Transverse colon (tissue), 4 donors: Measurements from ENCODE around the gene MICU2. TPM values are rescaled to one million over a fixed set of nuclear protein-coding genes. Genes with fewer than 3 reads are reported as not detected.
A peak's percentile ranks its signal among the peaks of the same experiment; 100 is the strongest.

ENCODE experiments used
- DNase-seq: peaks from one replicate; pipeline ENCODE4 v3.0.0-alpha.2; 2019
- H3K27ac ChIP-seq, 4 donors: fragments of 200-600 bp; sonication (generic); 2 replicates each; pipeline ENCODE4 v1.5.1; 2016 to 2018; ENCODE audit warnings: inconsistent platforms in 4 of 4
- H3K27me3 ChIP-seq: fragments of 200-600 bp; sonication (generic); 2 replicates; pipeline ENCODE4 v1.5.1; 2017; ENCODE audit warnings: inconsistent platforms
- H3K36me3 ChIP-seq, 4 donors: fragments of 200-600 bp; sonication (generic); 2 replicates each; pipeline ENCODE4 v1.5.1; 2017 to 2019; ENCODE audit warnings: inconsistent platforms in 4 of 4
- H3K4me1 ChIP-seq, 4 donors: fragments of 200-600 bp; sonication (generic); 2 replicates each; pipeline ENCODE4 v1.5.1; 2017 to 2020; ENCODE audit warnings: inconsistent platforms in 4 of 4
- H3K4me3 ChIP-seq, 4 donors: fragments of 200-600 bp; sonication (generic); 1 replicate in 1 of 4; 2 replicates in 3 of 4; pipeline versions ENCODE4 v1.5.1 to v1.6.1; 2017 to 2019; ENCODE audit warnings: inconsistent platforms in 4 of 4
- H3K9me3 ChIP-seq, 2 donors: fragments of 200-600 bp; sonication (generic); 2 replicates each; pipeline ENCODE4 v1.5.1; 2017 to 2019; ENCODE audit warnings: inconsistent platforms in 2 of 2
- CTCF ChIP-seq, 5 experiments: fragments of 200-600 bp in 3 of 5; fragments of 450-650 bp in 2 of 5; sonication (generic) in 3 of 5; IDR thresholded peaks; 1 replicate in 2 of 5; 2 replicates in 3 of 5; pipeline ENCODE4 v1.5.1; 2016 to 2017; ENCODE audit warnings: antibody characterized with exemption in 5 of 5, inconsistent platforms in 3 of 5, mild to moderate bottlenecking in 2 of 5, moderate library complexity in 1 of 5
- EP300 ChIP-seq: sonication (generic); formaldehyde crosslinking; IDR thresholded peaks from one replicate; pipeline ENCODE4 v1.6.1; 2017; ENCODE audit warnings: antibody characterized with exemption, low read depth
- POLR2A ChIP-seq: fragments of 450-650 bp; IDR thresholded peaks from one replicate; pipeline ENCODE4 v1.6.1; 2016; ENCODE audit warnings: antibody characterized with exemption, mild to moderate bottlenecking, moderate library complexity
- POLR2AphosphoS5 ChIP-seq, 3 donors: sonication (generic); formaldehyde crosslinking; IDR thresholded peaks; one replicate each; pipeline ENCODE4 v1.6.1; 2016; ENCODE audit warnings: antibody characterized with exemption in 3 of 3
- WGBS, 2 donors: methylation state at CpG; one replicate each; pipeline ENCODE4 v1.1.5; 2018; ENCODE audit warnings: low coverage in 1 of 2; 5-methylcytosine and 5-hydroxymethylcytosine counted together
- in situ Hi-C, 4 donors: fragments of 200-750 bp; cut with MboI; loops; one replicate each; pipeline versions ENCODE4 v1.15.0 to v1.15.1; 2017; ENCODE audit warnings: low sequenced_read_pairs in 3 of 4, low pct_ligation_motif_present in 1 of 4, low pct_unique_long_range_greater_than_20kb in 1 of 4
- intact Hi-C: fragments of 100-400 bp; cut with DNase I; formaldehyde crosslinking; loops from one replicate; pipeline ENCODE4 v1.15.1; 2023; ENCODE audit warnings: low total_unique reads
- total RNA-seq, 4 donors: library from RNA; depleted of rRNA; stranded (reverse); fragments of >200 nt; gene quantifications; one replicate each; pipeline ENCODE4 v1.1.0, GENCODE V29; 2016

Gene MICU2
- total RNA-seq, 4 donors from 2014 or later: 48.8 to 101 (median 90.0) TPM

- intact Hi-C loops: loop anchor here (5.0 to 10.0 kb wide), 3 partner anchors 182 to 544 kb away; no protein-coding TSS in a partner anchor
- H3K4me3 ChIP-seq: peak overlapping the region in 1 of 4 donors; percentile 31
- peak; percentile 30 for DNase-seq
- in situ Hi-C loops: loop anchor here (10.0 to 25.0 kb wide), 6 partner anchors 184 to 544 kb away; no protein-coding TSS in a partner anchor
- TF ChIP-seq POLR2A: no peak
- no peak for TF ChIP-seq POLR2AphosphoS5 (IDR thresholded peaks at IDR 0.05)
- TF ChIP-seq CTCF (IDR thresholded peaks at IDR 0.05): peak; percentile 60 to 73 (median 65)
- no peak for TF ChIP-seq EP300
- no peak overlapping the region for H3K27ac ChIP-seq
- peaks cover 0 to 17% (median 4%) of the 10 kb centered on the region in 4 donors for H3K4me1 ChIP-seq
- no peaks in the 10 kb centered on the region for H3K9me3 ChIP-seq
- peaks cover 5% of the 10 kb centered on the region for H3K27me3 ChIP-seq
- no peaks in the 10 kb centered on the region for H3K36me3 ChIP-seq
- 16 to 24% methylated on average over 8 of the region's 8 CpGs for WGBS, 2 donors
Observed at GRCh38 chr13:21478881-21479808, 124.8 kb downstream of the MICU2 start.

- intact Hi-C loops: loop anchor here (5.0 to 10.0 kb wide), 3 partner anchors 180 to 542 kb away; no protein-coding TSS in a partner anchor
- H3K27ac ChIP-seq: peak overlapping the region in 3 of 4 donors; percentile 23 to 70 (median 58)
Observed at GRCh38 chr13:21476893-21477472, 127.0 kb downstream of the MICU2 start.

GRCh38 chr13:21475115-21475514 lies 128.9 kb downstream of the MICU2 start:
- no peak for DNase-seq
- Histone ChIP-seq H3K27ac (no peak overlapping the region), H3K4me3 (no peak overlapping the region), H3K27me3 (no peaks in the 10 kb centered on the region), H3K9me3 (peaks cover 0 to 4% of the 10 kb centered on the region in 2 donors), H3K4me1 (peaks cover 0 to 17% (median 4%) of the 10 kb centered on the region in 4 donors), H3K36me3 (no peaks in the 10 kb centered on the region)
- intact Hi-C loops (loop anchor here (5.0 to 10.0 kb wide), 3 partner anchors 178 to 540 kb away; no protein-coding TSS in a partner anchor), in situ Hi-C loops (loop anchor here (10.0 to 25.0 kb wide), 6 partner anchors 180 to 540 kb away; no protein-coding TSS in a partner anchor)
- WGBS, 2 donors: 56 to 62% methylated on average over 4 to 6 of the region's 6 CpGs
- TF ChIP-seq POLR2AphosphoS5 (IDR thresholded peaks at IDR 0.05) (no peak), CTCF (IDR thresholded peaks at IDR 0.05) (no peak), EP300 (no peak), POLR2A (no peak)

More at GRCh38 chr13:21476893-21477472, 127.0 kb downstream of the MICU2 start:
- in situ Hi-C loops: loop anchor here (10.0 to 25.0 kb wide), 6 partner anchors 182 to 542 kb away; no protein-coding TSS in a partner anchor
- WGBS, 2 donors: 2 to 7% methylated on average over 11 to 18 of the region's 18 CpGs
- peaks cover 5% of the 10 kb centered on the region for H3K27me3 ChIP-seq
- no peaks in the 10 kb centered on the region for H3K36me3 ChIP-seq
- H3K4me1 ChIP-seq: peaks cover 0 to 17% (median 4%) of the 10 kb centered on the region in 4 donors
- peak overlapping the region in 3 of 4 donors; percentile 22 to 50 (median 36) for H3K4me3 ChIP-seq
- TF ChIP-seq EP300 (no peak), CTCF (IDR thresholded peaks at IDR 0.05) (peak; percentile 94 to 99 (median 97)), POLR2A (peak; percentile 10), POLR2AphosphoS5 (IDR thresholded peaks at IDR 0.05) (no peak)
- peak; percentile 87 for DNase-seq
- no peaks in the 10 kb centered on the region for H3K9me3 ChIP-seq
